PC-9 (cell line): ENCODE data around the gene WDR17. TPM values are rescaled to one million over a fixed set of nuclear protein-coding genes. Genes with fewer than 3 reads are reported as not detected.

Experiments
- BruUV-seq: library from RNA; stranded (reverse); fragments of 400-500 nt; replicated peaks from 2 replicates; lab custom pipeline; 2021; lab: Mats Ljungman, UMichigan
- CTCF ChIA-PET: fragments of 300-600 bp; sonication (Branson Sonifier 250); formaldehyde crosslinking; loops from one replicate; lab custom pipeline; 2022; ENCODE audit warnings: antibody characterized with exemption; lab: Charles Lee
- POLR2A ChIA-PET: fragments of 300-600 bp; sonication (Branson Sonifier 250); formaldehyde crosslinking; loops from one replicate; lab custom pipeline; 2022; ENCODE audit warnings: antibody characterized with exemption; ENCODE audit not compliant: unreplicated experiment; lab: Charles Lee
- DNase-seq, 2 experiments: peaks; one replicate each; pipeline versions ENCODE4 v3.0.0 to v3.0.0-alpha.2; 2015 to 2022; ENCODE audit warnings: mixed read lengths in 1 of 2
- H2AFZ ChIP-seq: fragments of 200-600 bp; sonication (generic); 2 replicates; pipeline ENCODE4 v1.8.1; 2017; ENCODE audit warnings: antibody characterized with exemption
- H3F3A ChIP-seq: fragments of 200-600 bp; sonication (generic); 2 replicates; pipeline ENCODE4 v1.8.1; 2017; ENCODE audit warnings: antibody characterized with exemption, mild to moderate bottlenecking, low read depth; ENCODE audit not compliant: insufficient read depth
- H3K27ac ChIP-seq: fragments of 200-600 bp; sonication (generic); 2 replicates; pipeline ENCODE4 v1.6.1; 2016; ENCODE audit warnings: mixed run types
- H3K27me3 ChIP-seq: fragments of 200-600 bp; sonication (generic); 2 replicates; pipeline ENCODE4 v1.6.1; 2016; ENCODE audit warnings: low read depth, mixed run types; ENCODE audit not compliant: insufficient read depth
- H3K36me3 ChIP-seq: fragments of 200-600 bp; sonication (generic); 2 replicates; pipeline ENCODE4 v1.6.1; 2016; ENCODE audit warnings: low read depth, mixed run types
- H3K4me1 ChIP-seq: fragments of 200-600 bp; sonication (generic); replicated peaks from 2 replicates; pipeline ENCODE4 v1.6.1; 2016; ENCODE audit warnings: mixed run types; ENCODE audit not compliant: insufficient read depth
- H3K4me2 ChIP-seq: fragments of 200-600 bp; sonication (generic); 2 replicates; pipeline ENCODE4 v1.6.1; 2017; ENCODE audit warnings: mixed run types
- H3K4me3 ChIP-seq: fragments of 200-600 bp; sonication (generic); 2 replicates; pipeline ENCODE4 v1.6.1; 2016; ENCODE audit warnings: mixed run types
- H3K79me2 ChIP-seq: fragments of 200-600 bp; sonication (generic); 2 replicates; pipeline ENCODE4 v1.6.1; 2017; ENCODE audit warnings: low read depth, mixed run types
- H3K9me2 ChIP-seq: fragments of 200-600 bp; sonication (generic); 2 replicates; pipeline ENCODE4 v1.8.1; 2017; ENCODE audit warnings: mild to moderate bottlenecking; ENCODE audit not compliant: insufficient read depth
- H3K9me3 ChIP-seq: fragments of 200-600 bp; sonication (generic); 2 replicates; pipeline ENCODE4 v1.8.1; 2016; ENCODE audit warnings: low read depth; ENCODE audit not compliant: insufficient read depth
- H4K20me1 ChIP-seq: fragments of 200-600 bp; sonication (generic); 2 replicates; pipeline ENCODE4 v1.8.1; 2017; ENCODE audit not compliant: insufficient read depth
- CTCF ChIP-seq: fragments of 200-600 bp; sonication (generic); conservative IDR thresholded peaks from 2 replicates; pipeline ENCODE4 v1.6.1; 2017; ENCODE audit warnings: mixed run types, antibody characterized with exemption, mild to moderate bottlenecking, moderate library complexity
- EZH2 ChIP-seq: fragments of 200-600 bp; sonication (generic); IDR thresholded peaks from 2 replicates; pipeline ENCODE4 v1.8.0; 2017; ENCODE audit warnings: antibody characterized with exemption, low read depth
- intact Hi-C: fragments of 100-400 bp; cut with micrococcal nuclease; formaldehyde crosslinking; loops from one replicate; pipeline ENCODE4 v1.10.0; 2022; ENCODE audit not compliant: unreplicated experiment
- total RNA-seq: library from RNA; stranded (reverse); gene quantifications from 2 replicates; pipeline ENCODE4 v1.2.3, GENCODE V29; 2021

Gene WDR17
- total RNA-seq, 1 experiment from 2014 or later = 2.2 TPM

- POLR2A ChIA-PET = no interaction called here
- no TSS peak for BruUV-seq
- no peaks in the 10 kb centered on the region for H3K36me3 ChIP-seq
- H3F3A ChIP-seq = no peaks in the 10 kb centered on the region
- no peak overlapping the region for H3K4me2 ChIP-seq
- CTCF ChIA-PET = no interaction called here
- no peaks in the 10 kb centered on the region for H3K4me1 ChIP-seq
- no peaks in the 10 kb centered on the region for H3K79me2 ChIP-seq
- H3K27ac ChIP-seq = no peak overlapping the region
- H3K27me3 ChIP-seq = no peaks in the 10 kb centered on the region
- no peak overlapping the region for H3K4me3 ChIP-seq
- intact Hi-C loops = no loop called here
- no peak overlapping the region for H2AFZ ChIP-seq
- no peaks in the 10 kb centered on the region for H4K20me1 ChIP-seq
- no peak for DNase-seq
- no peaks in the 10 kb centered on the region for H3K9me3 ChIP-seq
- no peak for TF ChIP-seq EZH2
- TF ChIP-seq CTCF = no peak
- no peaks in the 10 kb centered on the region for H3K9me2 ChIP-seq
These were observed 35.2 kb upstream of the WDR17 start for GRCh38 chr4:176030391-176030790.

- Histone ChIP-seq H4K20me1 (no peaks in the 10 kb centered on the region), H3F3A (no peaks in the 10 kb centered on the region), H3K4me1 (no peaks in the 10 kb centered on the region), H2AFZ (no peak overlapping the region), H3K4me3 (no peak overlapping the region), H3K27ac (no peak overlapping the region), H3K9me3 (no peaks in the 10 kb centered on the region), H3K36me3 (no peaks in the 10 kb centered on the region), H3K79me2 (no peaks in the 10 kb centered on the region), H3K27me3 (no peaks in the 10 kb centered on the region), H3K4me2 (no peak overlapping the region), H3K9me2 (no peaks in the 10 kb centered on the region)
- POLR2A ChIA-PET = no interaction called here
- intact Hi-C loops = no loop called here
- CTCF ChIA-PET = no interaction called here
- no peak for DNase-seq
- no peak for TF ChIP-seq EZH2
- no peak for TF ChIP-seq CTCF
- no TSS peak for BruUV-seq
These were observed 33.7 kb upstream of the WDR17 start for GRCh38 chr4:176031922-176032321.

GRCh38 chr4:176032454-176032853 lies 33.2 kb upstream of the WDR17 start:
- intact Hi-C loops = no loop called here
- H3K27me3 ChIP-seq = no peaks in the 10 kb centered on the region
- POLR2A ChIA-PET = no interaction called here
- no peak for TF ChIP-seq CTCF
- no peak for TF ChIP-seq EZH2
- BruUV-seq = no TSS peak
- CTCF ChIA-PET = no interaction called here
- no peak for DNase-seq
- no peaks in the 10 kb centered on the region for H3K36me3 ChIP-seq
- no peaks in the 10 kb centered on the region for H3K4me1 ChIP-seq
- H3K4me2 ChIP-seq = no peak overlapping the region
- no peak overlapping the region for H3K27ac ChIP-seq
- no peak overlapping the region for H3K4me3 ChIP-seq
- H2AFZ ChIP-seq = no peak overlapping the region
- no peaks in the 10 kb centered on the region for H3K9me2 ChIP-seq
- H3F3A ChIP-seq = no peaks in the 10 kb centered on the region
- H3K9me3 ChIP-seq = no peaks in the 10 kb centered on the region
- no peaks in the 10 kb centered on the region for H3K79me2 ChIP-seq
- no peaks in the 10 kb centered on the region for H4K20me1 ChIP-seq
